ENCODE results near the gene CCDC40. TPM values are rescaled to one million over a fixed set of nuclear protein-coding genes. Genes with fewer than 3 reads are reported as not detected.

Gene CCDC40
- total RNA-seq, 1 experiment from 2014 or later: 7.5 TPM

- no peaks in the 10 kb centered on the region; the same call in 1 of the 2 replicates for H3K79me2 ChIP-seq (ENCODE audit: low read length)
Observed at GRCh38 chr17:80018917-80019651, 17.4 kb upstream of the CCDC40 start.

DNA sequence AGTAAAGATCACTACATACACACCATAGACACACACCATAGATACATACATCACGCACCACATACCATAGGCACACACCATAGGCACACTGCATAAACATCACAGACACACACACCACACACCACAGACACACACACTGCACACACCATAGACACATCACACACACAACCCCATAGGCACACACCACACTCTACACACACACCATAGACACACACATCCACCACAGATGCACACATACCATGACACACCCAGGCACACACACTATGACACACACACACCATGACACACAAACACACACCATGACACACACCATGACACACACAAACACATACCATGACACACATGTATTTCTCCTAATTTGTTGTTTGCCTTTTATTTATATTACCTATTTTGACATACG, 14.8 kb upstream of the CCDC40 start:
- ChIA-PET POLR2A (ENCODE audit: unreplicated experiment) (no interaction called here), CTCF (no interaction called here)
- Histone ChIP-seq H3K27ac (ENCODE audit: low read length) (no peak overlapping the region), H3K9me3 (ENCODE audit: low read length) (no peaks in the 10 kb centered on the region), H4K20me1 (ENCODE audit: low read length) (no peaks in the 10 kb centered on the region; the same call in 1 of the 2 replicates), H3K4me1 (ENCODE audit: insufficient read depth, low read length) (no peaks in the 10 kb centered on the region), H3K79me2 (ENCODE audit: low read length) (peaks cover 21% of the 10 kb centered on the region), H3K27me3 (ENCODE audit: low read length) (no peaks in the 10 kb centered on the region), H3F3A (ENCODE audit: low read length, unreplicated experiment) (no peaks in the 10 kb centered on the region), H3K4me2 (ENCODE audit: low read length) (no peak overlapping the region), H3K36me3 (ENCODE audit: low read depth, low read length) (no peaks in the 10 kb centered on the region), H2AFZ (ENCODE audit: low read length) (no peak overlapping the region), H3K9me2 (replicated peaks; ENCODE audit: low read length) (no peaks in the 10 kb centered on the region), H3K9ac (ENCODE audit: low read length) (no peak overlapping the region), H3K4me3 (ENCODE audit: low read length) (no peak overlapping the region)
- TF ChIP-seq CTCF (conservative IDR thresholded peaks at IDR 0.05; ENCODE audit: low read depth, low read length) (no peak), EZH2 (IDR thresholded peaks at IDR 0.05; ENCODE audit: low read length, unreplicated experiment) (no peak), EZH2phosphoT487 (IDR thresholded peaks at IDR 0.05; ENCODE audit: borderline replicate concordance, low read length) (no peak)
- DNase-seq: no peak
- no TSS peak for BruUV-seq (replicated peaks)
- no peak for ATAC-seq
- intact Hi-C loops (cut with micrococcal nuclease): no loop called here

More at GRCh38 chr17:80018917-80019651, 17.4 kb upstream of the CCDC40 start:
- ChIA-PET POLR2A (ENCODE audit: unreplicated experiment) (no interaction called here), CTCF (no interaction called here)
- DNase-seq: no peak
- no peak for ATAC-seq
- Histone ChIP-seq H3K36me3 (ENCODE audit: low read depth, low read length) (no peaks in the 10 kb centered on the region), H3K27ac (ENCODE audit: low read length) (no peak overlapping the region), H4K20me1 (ENCODE audit: low read length) (no peaks in the 10 kb centered on the region; the same call in 1 of the 2 replicates), H3K9ac (ENCODE audit: low read length) (no peak overlapping the region), H3K4me1 (ENCODE audit: insufficient read depth, low read length) (no peaks in the 10 kb centered on the region), H3K9me3 (ENCODE audit: low read length) (no peaks in the 10 kb centered on the region), H3K4me3 (ENCODE audit: low read length) (no peak overlapping the region), H3K4me2 (ENCODE audit: low read length) (no peak overlapping the region), H2AFZ (ENCODE audit: low read length) (no peak overlapping the region), H3K27me3 (ENCODE audit: low read length) (no peaks in the 10 kb centered on the region), H3K9me2 (replicated peaks; ENCODE audit: low read length) (no peaks in the 10 kb centered on the region), H3F3A (ENCODE audit: low read length, unreplicated experiment) (no peaks in the 10 kb centered on the region)
- no peak for TF ChIP-seq CTCF (conservative IDR thresholded peaks at IDR 0.05; ENCODE audit: low read depth, low read length)
- no peak for TF ChIP-seq EZH2phosphoT487 (IDR thresholded peaks at IDR 0.05; ENCODE audit: borderline replicate concordance, low read length)
- no peak for TF ChIP-seq EZH2 (IDR thresholded peaks at IDR 0.05; ENCODE audit: low read length, unreplicated experiment)
- BruUV-seq (replicated peaks): no TSS peak
- intact Hi-C loops (cut with micrococcal nuclease): no loop called here
